ENCODE data around the gene ZNF487. TPM values are rescaled to one million over a fixed set of nuclear protein-coding genes. Genes with fewer than 3 reads are reported as not detected.
A peak's percentile ranks its signal among the peaks of the same experiment; 100 is the strongest.

Gene ZNF487
- total RNA-seq, 1 experiment from 2014 or later = 7.6 TPM

GRCh38 chr10:43394868-43395267 is 42.0 kb upstream of the ZNF487 start:
- no peaks in the 10 kb centered on the region for H3K9me3 ChIP-seq (ENCODE audit: control insufficient read depth, insufficient read depth, low read depth, low read length)
- H3K27me3 ChIP-seq (ENCODE audit: control insufficient read depth, insufficient read depth, low read length) = no peaks in the 10 kb centered on the region
- H3K4me1 ChIP-seq (ENCODE audit: control insufficient read depth, insufficient read depth, low read length) = peaks cover 38% of the 10 kb centered on the region
- ChIA-PET CTCF (no interaction called here), POLR2A (no interaction called here)
- peak overlapping the region; percentile 67 to 84 for H3K4me3 ChIP-seq (ENCODE audit: low read depth in 2 of 2, low read length in 2 of 2)
- no TSS peak for BruUV-seq (replicated peaks)
- peaks cover 39% of the 10 kb centered on the region for H3K36me3 ChIP-seq (ENCODE audit: control insufficient read depth, insufficient read depth, low read length)
- TF ChIP-seq, protein P1, sequence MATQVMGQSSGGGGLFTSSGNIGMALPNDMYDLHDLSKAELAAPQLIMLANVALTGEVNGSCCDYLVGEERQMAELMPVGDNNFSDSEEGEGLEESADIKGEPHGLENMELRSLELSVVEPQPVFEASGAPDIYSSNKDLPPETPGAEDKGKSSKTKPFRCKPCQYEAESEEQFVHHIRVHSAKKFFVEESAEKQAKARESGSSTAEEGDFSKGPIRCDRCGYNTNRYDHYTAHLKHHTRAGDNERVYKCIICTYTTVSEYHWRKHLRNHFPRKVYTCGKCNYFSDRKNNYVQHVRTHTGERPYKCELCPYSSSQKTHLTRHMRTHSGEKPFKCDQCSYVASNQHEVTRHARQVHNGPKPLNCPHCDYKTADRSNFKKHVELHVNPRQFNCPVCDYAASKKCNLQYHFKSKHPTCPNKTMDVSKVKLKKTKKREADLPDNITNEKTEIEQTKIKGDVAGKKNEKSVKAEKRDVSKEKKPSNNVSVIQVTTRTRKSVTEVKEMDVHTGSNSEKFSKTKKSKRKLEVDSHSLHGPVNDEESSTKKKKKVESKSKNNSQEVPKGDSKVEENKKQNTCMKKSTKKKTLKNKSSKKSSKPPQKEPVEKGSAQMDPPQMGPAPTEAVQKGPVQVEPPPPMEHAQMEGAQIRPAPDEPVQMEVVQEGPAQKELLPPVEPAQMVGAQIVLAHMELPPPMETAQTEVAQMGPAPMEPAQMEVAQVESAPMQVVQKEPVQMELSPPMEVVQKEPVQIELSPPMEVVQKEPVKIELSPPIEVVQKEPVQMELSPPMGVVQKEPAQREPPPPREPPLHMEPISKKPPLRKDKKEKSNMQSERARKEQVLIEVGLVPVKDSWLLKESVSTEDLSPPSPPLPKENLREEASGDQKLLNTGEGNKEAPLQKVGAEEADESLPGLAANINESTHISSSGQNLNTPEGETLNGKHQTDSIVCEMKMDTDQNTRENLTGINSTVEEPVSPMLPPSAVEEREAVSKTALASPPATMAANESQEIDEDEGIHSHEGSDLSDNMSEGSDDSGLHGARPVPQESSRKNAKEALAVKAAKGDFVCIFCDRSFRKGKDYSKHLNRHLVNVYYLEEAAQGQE (IDR thresholded peaks at IDR 0.05; ENCODE audit: insufficient read depth in 1 of 2, low read depth in 2 of 2, low read length in 1 of 2) = no peak
- no peak for TF ChIP-seq SIN3A (IDR thresholded peaks at IDR 0.05; ENCODE audit: borderline replicate concordance, insufficient read depth, low read depth, low read length)
- no peak for TF ChIP-seq POLR2AphosphoS5 (IDR thresholded peaks at IDR 0.05; ENCODE audit: low read depth, low read length)
- TF ChIP-seq TCF7L2 (IDR thresholded peaks at IDR 0.05; ENCODE audit: low read depth, low read length) = no peak
- TF ChIP-seq, protein P2, sequence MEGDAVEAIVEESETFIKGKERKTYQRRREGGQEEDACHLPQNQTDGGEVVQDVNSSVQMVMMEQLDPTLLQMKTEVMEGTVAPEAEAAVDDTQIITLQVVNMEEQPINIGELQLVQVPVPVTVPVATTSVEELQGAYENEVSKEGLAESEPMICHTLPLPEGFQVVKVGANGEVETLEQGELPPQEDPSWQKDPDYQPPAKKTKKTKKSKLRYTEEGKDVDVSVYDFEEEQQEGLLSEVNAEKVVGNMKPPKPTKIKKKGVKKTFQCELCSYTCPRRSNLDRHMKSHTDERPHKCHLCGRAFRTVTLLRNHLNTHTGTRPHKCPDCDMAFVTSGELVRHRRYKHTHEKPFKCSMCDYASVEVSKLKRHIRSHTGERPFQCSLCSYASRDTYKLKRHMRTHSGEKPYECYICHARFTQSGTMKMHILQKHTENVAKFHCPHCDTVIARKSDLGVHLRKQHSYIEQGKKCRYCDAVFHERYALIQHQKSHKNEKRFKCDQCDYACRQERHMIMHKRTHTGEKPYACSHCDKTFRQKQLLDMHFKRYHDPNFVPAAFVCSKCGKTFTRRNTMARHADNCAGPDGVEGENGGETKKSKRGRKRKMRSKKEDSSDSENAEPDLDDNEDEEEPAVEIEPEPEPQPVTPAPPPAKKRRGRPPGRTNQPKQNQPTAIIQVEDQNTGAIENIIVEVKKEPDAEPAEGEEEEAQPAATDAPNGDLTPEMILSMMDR (IDR thresholded peaks at IDR 0.05) = no peak
- peak overlapping the region; percentile 96 for H3K27ac ChIP-seq (ENCODE audit: low read length)
- no peak for ATAC-seq
- no peak for DNase-seq (ENCODE audit: low read depth, low spot score)
- intact Hi-C loops (cut with micrococcal nuclease; ENCODE audit: unreplicated experiment) = no loop called here
- in situ Hi-C loops (cut with HindIII; ENCODE audit: low pct_unique_long_range_greater_than_20kb, low sequenced_read_pairs) = no loop called here

GRCh38 chr10:43395571-43396060 is 41.3 kb upstream of the ZNF487 start:
- ATAC-seq (peak; percentile 9; the same call in 1 of the 2 replicates), DNase-seq (ENCODE audit: low read depth, low spot score) (no peak)
- intact Hi-C loops (cut with micrococcal nuclease; ENCODE audit: unreplicated experiment) = no loop called here
- H3K4me1 ChIP-seq (ENCODE audit: control insufficient read depth, insufficient read depth, low read length) = peaks cover 43% of the 10 kb centered on the region
- no peaks in the 10 kb centered on the region for H3K27me3 ChIP-seq (ENCODE audit: control insufficient read depth, insufficient read depth, low read length)
- CTCF ChIA-PET = no interaction called here
- peaks cover 32% of the 10 kb centered on the region for H3K36me3 ChIP-seq (ENCODE audit: control insufficient read depth, insufficient read depth, low read length)
- in situ Hi-C loops (cut with HindIII; ENCODE audit: low pct_unique_long_range_greater_than_20kb, low sequenced_read_pairs) = no loop called here
- BruUV-seq (replicated peaks) = no TSS peak
- TF ChIP-seq, protein P2 (IDR thresholded peaks at IDR 0.05) = no peak
- 0 out of 2 replicates have a peak, but pooled peaks have one; percentile 7 for TF ChIP-seq POLR2AphosphoS5 (IDR thresholded peaks at IDR 0.05; ENCODE audit: low read depth, low read length)
- H3K27ac ChIP-seq (ENCODE audit: low read length) = peak overlapping the region; percentile 96
- POLR2A ChIA-PET = interaction anchor here (0.5 to 1.0 kb wide), 3 partner anchors 10 to 37 kb away, joined by 3 to 4 read pairs (median 3); no protein-coding TSS in a partner anchor
- H3K9me3 ChIP-seq (ENCODE audit: control insufficient read depth, insufficient read depth, low read depth, low read length) = no peaks in the 10 kb centered on the region
- peak overlapping the region; percentile 67 to 84 for H3K4me3 ChIP-seq (ENCODE audit: low read depth in 2 of 2, low read length in 2 of 2)

All from Panc1 (cell line).